HG02588 (cell line): ENCODE measurements around the gene NOXO1.

ENCODE experiments used
- ATAC-seq: cut with Tn5 transposase; IDR thresholded peaks from one replicate; pipeline ENCODE4 v1.9.1; 2021; ENCODE audit warnings: mild to moderate bottlenecking, moderate library complexity; ENCODE audit not compliant: unreplicated experiment

Gene NOXO1

DNA sequence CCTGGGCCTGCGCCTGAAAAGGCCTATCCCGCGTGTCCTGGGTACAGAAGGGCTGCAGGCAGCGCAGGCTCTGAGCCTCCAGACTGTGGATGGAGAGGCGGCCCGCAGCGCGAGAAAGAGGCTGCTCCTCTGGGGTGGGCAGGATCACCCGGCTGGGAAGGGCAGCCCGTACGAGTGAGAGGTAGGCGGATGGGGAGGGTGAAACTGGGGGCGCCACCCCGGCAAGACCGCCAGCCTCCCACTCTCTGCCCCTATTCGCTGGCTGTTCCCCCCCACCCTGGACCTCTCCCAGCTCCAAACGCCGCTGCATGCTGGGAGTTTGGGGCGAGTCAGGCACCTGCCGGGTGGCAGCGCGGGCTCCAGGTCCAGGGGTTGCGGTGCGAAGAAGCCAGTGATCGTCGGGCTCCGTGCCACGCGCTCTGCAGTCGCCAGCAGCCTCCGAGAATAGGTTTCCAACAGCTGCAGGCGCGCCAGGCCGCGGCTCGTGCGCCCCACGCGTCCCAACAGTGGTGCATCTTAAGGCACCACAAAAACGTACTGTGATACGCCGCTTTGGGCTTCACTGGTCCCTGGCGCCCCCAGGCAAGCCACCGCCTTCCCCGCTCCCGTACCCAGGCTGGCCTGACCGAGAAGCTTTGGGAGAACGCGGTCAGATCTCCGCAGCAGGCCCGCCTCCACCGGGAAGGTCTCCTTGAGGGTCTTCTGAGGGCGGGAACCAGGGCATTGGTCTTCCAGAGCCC, 1.1 kb downstream of the NOXO1 start:
- ATAC-seq: no peak

DNA sequence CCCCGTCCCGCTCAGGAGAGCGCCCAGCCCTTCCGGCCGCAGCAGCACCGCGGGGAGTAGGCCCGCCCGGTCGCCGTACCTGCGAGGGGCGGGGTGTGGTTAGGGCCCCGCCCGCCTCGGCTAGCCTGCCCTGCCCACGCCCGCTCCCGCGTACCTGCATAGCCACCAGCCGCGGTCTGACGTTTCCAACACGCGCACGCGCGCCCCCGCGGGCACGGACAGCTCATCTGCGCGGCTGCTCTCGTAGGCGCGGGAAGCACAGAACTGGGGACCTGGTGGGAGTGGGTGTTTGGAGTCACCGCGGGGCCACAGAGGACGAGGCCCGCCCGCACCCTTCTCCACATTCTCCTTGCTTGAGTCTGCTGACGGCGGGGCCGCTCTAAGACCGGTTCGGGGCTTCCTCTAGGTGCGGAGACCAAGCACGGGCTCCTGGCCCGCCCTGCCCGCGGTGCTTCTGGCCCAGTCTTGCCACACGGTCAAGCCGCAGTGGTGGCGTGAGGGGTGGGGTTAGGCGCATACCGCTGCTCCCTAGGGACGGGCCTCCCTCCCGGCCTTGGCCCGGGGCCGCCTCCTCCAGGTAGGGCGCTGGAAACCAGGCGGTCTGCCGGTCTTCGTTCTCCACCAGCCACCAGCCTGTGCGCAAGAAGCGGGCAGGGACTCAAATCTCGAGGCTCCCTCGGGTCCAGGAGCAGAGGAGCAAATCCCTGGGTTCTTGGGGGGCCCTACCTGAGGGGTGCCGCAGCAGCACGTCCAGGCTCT, 1.8 kb downstream of the NOXO1 start:
- ATAC-seq: no peak

DNA sequence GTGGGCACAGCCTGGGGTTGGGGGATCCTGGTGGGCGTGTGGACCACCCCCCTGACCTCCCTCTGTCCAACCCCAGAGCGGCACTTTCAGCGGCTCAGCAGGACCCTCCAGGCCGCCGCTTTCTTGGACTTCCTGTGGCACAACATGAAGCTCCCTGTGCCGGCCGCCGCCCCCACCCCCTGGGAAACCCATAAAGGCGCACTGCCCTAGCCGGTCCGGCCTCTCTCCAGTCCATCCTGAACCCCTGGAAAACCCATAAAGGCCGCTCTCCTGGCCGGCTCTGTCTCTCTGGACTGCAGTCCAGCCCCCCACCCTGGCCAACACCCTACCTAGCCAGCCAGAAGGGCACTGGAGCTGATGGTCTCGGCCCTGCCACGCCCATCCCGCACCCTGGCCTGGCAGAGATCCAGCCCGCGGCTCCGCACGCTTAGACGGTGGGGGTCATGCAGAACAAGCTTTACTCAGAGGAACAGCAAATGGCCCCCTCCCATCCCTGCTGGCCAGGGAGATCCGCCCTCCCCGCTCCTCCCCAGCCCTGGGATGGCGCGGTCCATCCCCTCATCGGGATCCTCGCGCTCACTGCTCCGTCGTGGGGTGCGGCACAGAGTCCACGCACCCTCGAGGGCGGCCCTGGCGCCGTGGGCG, 2.7 kb downstream of the NOXO1 start:
- no peak for ATAC-seq

DNA sequence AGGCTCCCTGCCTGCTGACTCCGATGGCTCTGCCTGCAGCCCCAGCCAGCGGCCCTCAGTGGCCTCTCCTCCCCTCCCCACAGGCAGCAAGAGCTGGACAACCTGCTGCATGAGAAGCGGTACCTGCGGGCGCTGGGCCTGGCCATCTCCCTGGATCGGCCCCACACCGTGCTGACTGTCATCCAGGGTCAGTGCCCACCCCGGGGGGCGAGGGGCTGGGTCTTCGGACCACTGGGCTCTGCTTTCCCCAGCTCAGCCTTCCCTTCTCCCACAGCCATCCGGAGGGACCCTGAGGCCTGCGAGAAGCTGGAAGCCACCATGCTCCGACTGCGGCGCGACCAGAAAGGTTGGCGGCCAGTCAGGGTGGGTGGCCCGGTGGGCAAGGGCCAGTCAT, 3.4 kb downstream of the NOXO1 start:
- no peak for ATAC-seq

DNA sequence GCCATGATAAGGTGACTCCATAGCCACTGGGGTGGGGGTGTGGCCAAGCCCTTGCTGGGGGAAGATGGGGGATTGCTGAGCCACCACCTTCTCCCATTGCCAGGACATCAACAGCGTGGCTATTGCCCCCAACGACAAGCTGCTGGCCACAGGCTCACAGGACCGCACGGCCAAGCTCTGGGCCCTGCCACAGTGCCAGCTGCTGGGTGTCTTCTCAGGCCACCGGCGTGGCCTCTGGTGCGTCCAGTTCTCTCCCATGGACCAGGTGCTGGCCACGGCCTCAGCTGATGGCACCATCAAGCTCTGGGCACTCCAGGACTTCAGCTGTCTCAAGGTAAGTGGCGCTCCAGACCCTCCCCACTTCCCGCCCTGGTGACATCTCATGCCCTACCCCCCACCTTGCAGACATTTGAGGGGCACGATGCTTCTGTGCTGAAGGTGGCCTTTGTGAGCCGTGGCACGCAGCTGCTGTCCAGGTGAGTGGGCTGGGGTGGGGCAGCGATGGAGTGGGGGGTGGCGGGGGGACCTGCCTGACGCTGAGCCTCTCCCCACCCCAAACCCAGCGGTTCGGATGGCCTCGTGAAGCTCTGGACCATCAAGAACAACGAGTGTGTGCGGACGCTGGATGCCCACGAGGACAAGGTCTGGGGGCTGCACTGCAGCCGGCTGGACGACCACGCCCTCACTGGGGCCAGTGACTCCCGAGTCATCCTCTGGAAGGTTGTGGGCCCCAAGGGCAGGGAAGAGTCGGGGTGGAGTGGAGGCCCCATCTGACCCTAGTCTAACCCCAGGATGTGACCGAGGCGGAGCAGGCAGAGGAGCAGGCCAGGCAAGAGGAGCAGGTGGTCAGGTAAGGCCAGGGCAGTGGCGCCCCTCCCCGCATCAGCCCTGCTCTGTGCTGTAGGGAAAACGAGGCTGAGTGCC, 4.1 kb downstream of the NOXO1 start:
- no peak for ATAC-seq

DNA sequence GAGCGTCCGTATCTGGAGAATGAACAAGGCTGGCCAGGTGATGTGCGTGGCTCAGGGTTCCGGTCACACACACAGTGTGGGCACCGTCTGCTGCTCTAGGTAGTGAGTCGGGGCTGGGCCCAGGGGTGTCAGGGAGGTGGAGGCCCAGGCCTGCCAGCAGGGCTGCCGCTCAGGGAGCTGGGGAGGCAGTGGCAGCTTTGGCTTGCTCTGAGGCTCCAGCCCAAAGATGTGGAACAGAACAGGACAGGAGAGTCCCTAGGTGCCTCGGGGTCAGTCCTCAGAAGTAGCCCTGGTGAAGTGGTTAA, 5.1 kb downstream of the NOXO1 start:
- no peak for ATAC-seq

DNA sequence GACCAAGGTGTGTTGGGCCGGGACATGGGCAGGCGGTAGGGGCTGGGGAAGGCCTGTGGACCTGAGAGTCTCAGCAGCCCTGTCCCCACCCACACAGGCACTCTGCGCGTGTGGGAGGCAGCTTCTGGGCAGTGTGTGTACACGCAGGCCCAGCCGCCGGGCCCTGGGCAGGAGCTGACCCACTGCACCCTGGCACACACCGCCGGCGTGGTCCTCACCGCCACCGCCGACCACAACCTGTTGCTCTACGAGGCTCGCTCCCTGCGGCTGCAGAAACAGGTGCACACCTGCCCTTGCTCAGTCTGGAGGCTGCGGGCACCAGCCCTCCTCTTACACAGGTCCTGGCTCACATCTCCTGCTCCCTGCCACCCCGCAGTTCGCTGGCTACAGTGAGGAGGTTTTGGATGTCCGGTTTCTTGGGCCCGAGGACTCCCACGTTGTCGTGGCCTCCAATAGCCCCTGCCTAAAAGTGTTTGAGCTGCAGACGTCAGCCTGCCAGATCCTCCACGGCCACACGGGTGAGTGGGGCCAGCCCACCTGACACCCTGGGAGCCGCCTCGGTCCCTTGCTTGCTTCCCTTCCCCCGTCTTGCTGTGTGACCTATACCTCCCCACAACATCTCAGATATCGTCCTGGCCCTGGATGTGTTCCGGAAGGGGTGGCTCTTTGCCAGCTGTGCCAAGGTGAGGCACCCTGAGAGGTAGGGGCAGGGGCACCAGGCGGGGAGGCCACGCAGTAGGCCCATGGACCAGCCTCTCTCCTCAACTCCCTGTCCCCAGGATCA, 5.6 kb downstream of the NOXO1 start:
- no peak for ATAC-seq

DNA sequence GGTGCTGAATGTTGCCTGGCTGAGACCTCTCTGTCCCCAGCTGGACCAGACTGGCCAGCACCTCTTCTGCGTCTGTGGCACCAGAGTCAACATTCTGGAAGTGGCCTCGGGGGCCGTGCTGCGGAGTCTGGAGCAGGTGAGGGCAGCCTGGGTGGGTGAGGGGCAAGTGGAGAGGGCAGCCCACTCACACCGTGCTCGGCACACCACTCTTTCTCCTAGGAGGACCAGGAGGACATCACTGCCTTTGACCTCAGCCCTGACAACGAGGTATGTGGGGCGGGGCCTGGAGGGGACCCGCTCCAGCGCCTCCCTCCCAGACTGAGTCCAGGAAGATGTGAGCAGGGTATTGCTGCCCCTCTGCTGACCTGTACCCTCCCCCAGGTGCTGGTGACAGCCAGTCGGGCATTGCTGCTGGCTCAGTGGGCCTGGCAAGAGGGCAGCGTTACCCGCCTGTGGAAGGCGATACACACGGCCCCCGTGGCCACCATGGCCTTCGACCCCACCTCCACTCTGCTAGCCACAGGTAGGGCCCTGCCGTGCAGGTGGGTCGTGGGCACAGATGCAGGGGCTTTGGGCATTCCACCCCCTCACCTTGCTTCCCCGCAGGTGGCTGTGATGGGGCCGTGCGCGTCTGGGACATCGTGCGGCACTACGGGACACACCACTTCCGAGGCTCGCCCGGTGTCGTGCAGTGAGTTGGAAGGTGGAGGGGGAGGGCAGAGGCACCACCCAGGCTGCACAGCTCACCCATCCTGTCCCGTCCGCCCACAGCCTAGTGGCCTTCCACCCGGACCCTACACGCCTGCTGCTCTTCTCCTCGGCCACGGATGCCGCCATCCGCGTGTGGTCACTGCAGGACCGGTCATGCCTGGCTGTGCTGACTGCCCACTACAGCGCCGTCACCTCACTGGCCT, 6.9 kb downstream of the NOXO1 start:
- ATAC-seq: no peak

DNA sequence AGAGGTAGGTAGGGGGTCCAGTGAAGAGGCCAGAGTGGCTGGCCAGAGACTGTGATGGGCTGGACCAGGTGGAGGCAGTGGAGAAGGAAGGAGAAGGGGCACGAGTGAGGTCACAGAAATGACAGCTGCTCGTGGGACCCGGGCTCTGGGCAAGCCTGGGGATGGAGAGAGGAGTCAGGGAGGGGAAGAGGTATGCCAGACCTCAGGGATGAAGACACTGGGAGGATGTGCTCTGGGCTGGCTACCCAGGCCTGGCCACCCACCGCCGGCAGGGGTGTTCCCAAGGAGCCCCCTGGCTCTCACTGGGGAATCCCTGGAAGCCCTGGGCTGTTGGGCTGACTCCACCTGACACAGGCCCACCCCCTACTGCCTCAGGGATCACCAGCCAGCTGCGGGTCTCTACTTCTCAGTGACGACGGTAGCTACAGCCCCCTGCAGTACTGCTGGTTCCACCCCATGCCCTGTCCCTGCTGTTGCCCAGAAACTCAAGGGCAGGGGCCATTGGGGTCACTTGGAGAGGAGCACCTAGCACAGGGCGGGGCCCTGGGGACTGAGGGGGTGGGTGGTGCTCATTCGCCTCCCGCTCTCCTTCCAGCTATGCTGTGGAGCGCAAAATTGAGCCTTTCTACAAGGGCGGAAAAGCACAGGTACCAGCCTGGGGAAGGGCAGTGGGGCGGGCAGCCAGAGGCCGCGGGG, 7.7 kb downstream of the NOXO1 start:
- ATAC-seq: no peak

DNA sequence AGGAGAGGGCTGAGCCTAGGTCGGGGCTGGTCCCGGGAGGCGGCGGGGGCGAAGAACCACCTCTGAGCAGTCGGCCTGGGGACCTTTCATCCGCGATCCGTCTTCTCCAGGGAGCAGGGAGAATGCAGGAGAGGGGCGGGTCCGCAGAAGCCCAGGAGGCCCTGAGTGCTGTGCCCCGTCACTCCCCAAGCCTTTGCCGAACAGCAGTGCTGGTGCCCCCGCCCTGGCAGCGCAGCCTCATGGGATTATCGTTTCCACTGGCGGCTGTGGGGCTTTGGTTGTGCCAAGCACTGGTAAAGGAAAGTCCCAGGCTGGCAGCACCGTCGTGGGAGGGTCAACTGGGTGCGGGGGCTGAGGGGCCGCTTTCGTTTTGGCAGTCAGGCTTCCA, 8.8 kb downstream of the NOXO1 start:
- no peak for ATAC-seq

DNA sequence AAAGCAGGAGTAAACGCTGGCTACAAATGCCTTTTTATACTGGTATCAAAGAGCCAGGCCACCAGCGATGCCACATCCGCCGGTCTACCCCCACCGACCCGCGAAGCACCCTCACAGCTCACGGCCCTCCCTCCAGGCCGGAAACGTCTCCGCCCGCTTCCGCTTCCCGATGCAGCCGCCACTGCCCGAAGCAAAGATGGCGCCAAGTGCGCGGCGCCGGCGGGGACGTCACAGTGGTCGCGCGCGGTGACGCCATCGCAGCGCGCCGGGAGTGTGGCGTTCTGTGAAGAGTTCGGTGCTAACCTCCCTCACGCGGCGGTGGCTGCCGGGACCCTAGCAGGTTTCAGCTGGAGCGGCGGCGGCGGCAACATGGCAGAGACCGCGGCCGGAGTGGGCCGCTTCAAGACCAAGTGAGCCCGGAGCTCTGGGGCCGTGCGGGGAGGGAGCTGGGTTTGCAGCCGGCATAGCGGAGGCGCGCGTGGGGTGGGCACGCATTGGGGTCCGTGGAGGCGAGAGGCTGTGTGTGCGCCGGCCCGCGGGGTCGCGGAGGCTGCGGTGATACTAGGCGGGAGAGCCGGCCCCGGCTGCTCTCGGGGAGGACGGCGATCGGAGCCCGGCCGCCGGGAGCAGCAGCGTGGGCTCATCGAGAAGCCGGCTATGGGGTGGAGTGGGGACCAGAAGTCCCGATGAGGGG, 9.3 kb downstream of the NOXO1 start, which contains the start of gene TBL3:
Gene TBL3 (plus strand): TSS at position 258 of the 694 bp plus-strand sequence. CDS start 112 bp downstream, at position 370.
- peak; percentile 68 for ATAC-seq

DNA sequence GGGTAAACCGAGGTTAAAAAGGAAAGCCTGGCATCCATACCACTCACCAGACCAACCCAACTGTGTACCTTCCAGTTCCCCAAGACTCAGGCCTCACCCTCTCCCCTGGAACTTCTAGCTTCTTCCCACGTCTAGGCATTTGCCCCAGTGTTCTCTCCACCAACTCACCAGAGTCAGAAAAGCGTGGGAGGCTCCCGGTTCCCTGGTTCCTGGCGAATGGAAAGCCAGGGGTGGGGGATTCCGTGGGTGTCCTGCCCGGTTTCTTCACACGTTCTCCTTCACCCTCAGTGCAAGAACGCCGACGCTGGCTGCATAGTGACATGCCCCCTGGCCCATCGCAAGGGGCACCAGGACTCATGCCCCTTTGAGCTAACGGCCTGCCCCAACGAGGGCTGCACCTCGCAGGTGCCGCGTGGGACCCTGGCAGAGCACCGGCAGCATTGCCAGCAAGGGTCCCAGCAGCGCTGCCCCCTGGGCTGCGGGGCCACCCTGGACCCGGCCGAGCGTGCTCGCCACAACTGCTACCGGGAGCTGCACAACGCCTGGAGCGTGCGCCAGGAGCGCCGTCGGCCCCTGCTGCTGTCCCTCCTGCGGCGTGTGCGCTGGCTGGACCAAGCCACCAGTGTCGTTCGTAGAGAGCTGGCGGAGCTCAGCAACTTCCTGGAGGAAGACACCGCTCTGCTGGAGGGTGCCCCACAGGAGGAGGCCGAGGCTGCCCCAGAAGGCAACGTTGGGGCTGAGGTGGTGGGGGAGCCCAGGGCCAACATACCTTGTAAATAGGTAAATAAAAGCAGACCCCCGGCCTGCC, 12.9 kb downstream of the NOXO1 start:
- ATAC-seq: no peak

DNA sequence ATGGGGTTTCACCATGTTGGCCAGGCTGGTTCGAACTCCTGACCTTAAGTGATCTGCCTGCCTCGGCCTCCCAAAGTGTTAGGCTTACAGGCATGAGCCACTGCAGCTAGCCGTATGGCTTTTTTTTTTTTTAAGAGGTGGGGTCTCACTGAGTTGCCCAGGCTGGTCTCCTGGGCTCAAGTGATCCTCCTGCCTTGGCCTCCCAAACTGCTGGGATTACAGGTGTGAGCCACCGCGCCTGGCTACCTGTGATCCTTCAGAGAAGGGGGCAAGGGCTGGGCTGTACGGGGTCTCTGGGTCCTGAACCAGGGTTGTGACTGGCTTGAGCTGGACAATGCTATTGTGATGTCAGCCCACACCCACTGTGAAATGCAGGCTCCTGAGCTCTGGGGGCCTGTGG, 14.8 kb downstream of the NOXO1 start, which contains the start of gene RNF151:
Gene RNF151 (plus strand): TSS at position 397 of the 400 bp plus-strand sequence. CDS start 26 bp downstream, outside the sequence.
- no peak for ATAC-seq

DNA sequence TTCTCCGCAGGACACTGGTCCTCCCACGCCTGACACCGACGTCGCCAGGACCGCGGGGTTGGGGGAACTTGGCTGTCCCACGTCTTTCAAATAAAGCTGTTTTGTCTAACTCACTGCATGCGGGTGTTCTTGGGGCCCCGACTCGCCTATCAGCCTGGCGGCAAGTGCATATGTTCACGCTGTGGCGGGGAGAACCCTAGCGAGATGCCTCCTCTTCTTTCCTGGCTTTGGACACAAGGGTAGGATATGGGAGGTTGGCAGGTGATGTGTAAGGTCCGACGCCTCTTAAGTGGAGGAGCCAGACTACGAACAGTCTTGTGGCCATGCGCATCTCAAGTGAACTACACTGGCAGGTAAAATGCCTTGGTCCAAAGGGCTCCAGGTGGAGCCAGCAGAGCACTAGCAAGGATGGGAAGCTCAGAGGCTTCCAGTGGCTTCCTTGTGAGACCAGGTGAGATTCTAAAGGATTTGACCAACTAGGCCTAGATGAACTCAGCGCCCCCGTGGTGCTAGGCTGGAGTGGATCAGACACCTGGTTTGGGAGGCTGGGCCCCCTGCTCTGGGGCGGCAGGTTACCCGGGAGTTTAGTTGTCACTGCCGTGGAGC, 15.8 kb downstream of the NOXO1 start:
- ATAC-seq: no peak

DNA sequence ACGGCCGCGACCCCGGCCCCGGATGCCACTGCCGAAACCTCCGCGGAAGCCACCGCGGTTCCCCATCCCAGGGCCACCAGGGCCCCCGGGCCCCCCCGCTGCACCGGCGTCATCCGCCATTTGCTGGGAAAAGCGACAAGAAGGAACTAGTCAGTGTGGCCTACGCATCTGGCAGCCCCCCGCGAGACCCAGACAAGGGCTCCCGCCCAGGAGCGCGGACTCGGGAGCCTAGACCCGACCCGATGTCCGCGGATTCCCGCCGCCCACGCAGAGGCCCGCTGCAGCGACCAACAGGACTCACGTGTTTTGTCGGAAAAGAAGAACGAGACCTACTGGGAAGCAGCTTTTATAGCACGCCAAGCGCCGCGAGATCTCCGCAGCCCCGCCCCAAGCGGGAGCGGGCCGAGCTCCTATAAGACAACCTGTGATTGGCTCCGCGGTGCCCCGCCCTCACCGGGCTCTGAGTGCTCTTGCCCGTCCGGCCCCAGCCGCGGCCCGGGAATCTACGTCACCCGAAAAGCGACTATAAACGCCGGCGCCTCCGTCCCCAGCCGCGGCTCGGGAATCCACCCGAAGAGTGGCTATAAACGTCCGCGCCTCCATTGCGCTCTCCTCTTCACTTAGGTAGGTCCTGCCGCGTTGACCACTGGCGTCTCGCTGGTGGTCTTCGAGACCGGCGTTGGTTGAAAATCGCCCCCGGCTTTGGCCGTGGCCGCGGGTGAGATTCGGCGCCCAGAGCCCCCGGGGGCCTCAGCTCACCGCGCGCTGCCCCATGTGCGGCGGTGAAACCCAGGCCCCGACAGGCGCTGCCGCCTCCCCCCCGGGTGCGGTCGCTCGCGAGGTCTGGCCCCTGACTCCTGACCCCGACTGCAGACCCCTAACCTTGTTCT, 16.5 kb downstream of the NOXO1 start, which contains the start of gene RPS2:
Gene RPS2 (minus strand): TSS at position 321 of the 890 bp plus-strand sequence. CDS start 201 bp downstream, at position 120.
- ATAC-seq: peak; percentile 77
